GM12878 (cell line): ENCODE measurements around the gene MYT1. TPM values are rescaled to one million over a fixed set of nuclear protein-coding genes. Genes with fewer than 3 reads are reported as not detected.
A peak's percentile ranks its signal among the peaks of the same experiment; 100 is the strongest.

Experiments used
- ATAC-seq: fragments of 200-7000 bp; cut with Tn5 transposase; 3 replicates; pipeline ENCODE4 v1.9.1; 2020; ENCODE audit warnings: mild to moderate bottlenecking, moderate library complexity
- BruUV-seq: library from RNA; stranded (reverse); fragments of 400-500 nt; replicated peaks from 2 replicates; lab custom pipeline; 2021; lab: Mats Ljungman, UMichigan
- CTCF ChIA-PET: fragments of 300-600 bp; sonication (Branson Sonifier 250); formaldehyde crosslinking; extraction: SDS; loops from one replicate; lab custom pipeline; 2021; ENCODE audit warnings: inconsistent platforms; lab: Yijun Ruan, JAX
- POLR2A ChIA-PET: fragments of 350-600 bp; formaldehyde crosslinking; extraction: SDS; loops from one replicate; lab custom pipeline; 2021; ENCODE audit warnings: inconsistent platforms; lab: Charles Lee
- RAD21 ChIA-PET: fragments of 300-600 bp; sonication (Branson Sonifier 250); formaldehyde crosslinking; loops from one replicate; lab custom pipeline; 2023; ENCODE audit warnings: antibody characterized with exemption; ENCODE audit not compliant: unreplicated experiment; lab: Charles Lee
- SMC1A ChIA-PET: fragments of 300-600 bp; sonication (Branson Sonifier 250); formaldehyde crosslinking; loops from one replicate; lab custom pipeline; 2023; ENCODE audit not compliant: unreplicated experiment, uncharacterized antibody; lab: Charles Lee
- DNase-seq: peaks from one replicate; pipeline ENCODE4 v3.0.0-alpha.2; 2011; ENCODE audit warnings: low read depth, low spot score
- FAIRE-seq: peaks from 3 replicates; lab custom pipeline; 2011; peaks lifted over from hg19 to GRCh38; lab: Jason Lieb, UNC
- H2AFZ ChIP-seq: 2 replicates; pipeline ENCODE4 v1.6.0; 2011; ENCODE audit warnings: low read depth, low read length, control low read depth; ENCODE audit not compliant: control insufficient read depth
- H3K27ac ChIP-seq: 2 replicates; pipeline ENCODE4 v1.5.1; 2011; ENCODE audit warnings: control low read depth; ENCODE audit not compliant: control insufficient read depth, insufficient read depth
- H3K27me3 ChIP-seq, 2 experiments: replicated peaks in 1 of 2; 2 replicates each; pipeline versions ENCODE4 v1.6.0 to v1.6.1; 2011; ENCODE audit warnings: low read length in 1 of 2; ENCODE audit not compliant: control insufficient read depth in 2 of 2, insufficient read depth in 2 of 2
- H3K36me3 ChIP-seq, 2 experiments: 2 replicates each; pipeline ENCODE4 v1.5.1; 2011; ENCODE audit warnings: low read length in 1 of 2; ENCODE audit not compliant: control insufficient read depth in 2 of 2, insufficient read depth in 2 of 2
- H3K4me1 ChIP-seq: 2 replicates; pipeline ENCODE4 v1.6.1; 2011; ENCODE audit warnings: mild to moderate bottlenecking, low read length, moderate library complexity, mixed read lengths; ENCODE audit not compliant: control insufficient read depth, insufficient read depth
- H3K4me2 ChIP-seq: 2 replicates; pipeline ENCODE4 v1.6.0; 2011; ENCODE audit warnings: control low read depth; ENCODE audit not compliant: control insufficient read depth, insufficient read depth
- H3K4me3 ChIP-seq: fragments of 200-600 bp; sonication (generic); 2 replicates; pipeline ENCODE4 v1.5.1; 2016
- H3K79me2 ChIP-seq: 2 replicates; pipeline ENCODE4 v1.6.0; 2011; ENCODE audit warnings: low read length; ENCODE audit not compliant: control insufficient read depth, insufficient read depth
- H3K9ac ChIP-seq: 2 replicates; pipeline ENCODE4 v1.8.0; 2011; ENCODE audit warnings: low read length, control low read depth, mixed read lengths; ENCODE audit not compliant: control insufficient read depth, insufficient read depth
- H3K9me3 ChIP-seq: replicated peaks from 3 replicates; pipeline ENCODE4 v1.5.1; 2011; ENCODE audit warnings: mild to moderate bottlenecking, low read length; ENCODE audit not compliant: control insufficient read depth, insufficient read depth
- H4K20me1 ChIP-seq: 2 replicates; pipeline ENCODE4 v1.6.0; 2011; ENCODE audit not compliant: control insufficient read depth, insufficient read depth
- MEF2B ChIP-seq: fragments of 450-650 bp; IDR thresholded peaks from 2 replicates; pipeline ENCODE4 v1.6.1; 2018; ENCODE audit warnings: mild to moderate bottlenecking, moderate library complexity; ENCODE audit not compliant: partially characterized antibody, poor library complexity, severe bottlenecking
- REST ChIP-seq: IDR thresholded peaks from 2 replicates; pipeline ENCODE4 v1.6.1; 2012; ENCODE audit warnings: mild to moderate bottlenecking, low read depth, low read length
- SREBF1 ChIP-seq: IDR thresholded peaks from 2 replicates; pipeline ENCODE4 v1.6.1; 2012; ENCODE audit warnings: mild to moderate bottlenecking, low read length
- ZSCAN29 ChIP-seq: fragments of 450-650 bp; IDR thresholded peaks from 2 replicates; pipeline ENCODE4 v1.6.1; 2017; ENCODE audit warnings: mild to moderate bottlenecking, moderate library complexity
- WGBS: methylation state at CpG from one replicate; pipeline ENCODE4 v1.1.6; 2016; ENCODE audit warnings: low lambda C conversion rate; ENCODE audit not compliant: insufficient replicate concordance, insufficient coverage; ENCODE audit errors: missing lambda C conversion rate; 5-methylcytosine and 5-hydroxymethylcytosine counted together
- in situ Hi-C: fragments of 300-500 bp; cut with MboI; formaldehyde crosslinking; loops from 9 replicates; pipeline ENCODE4 v1.14.3; 2018; ENCODE audit warnings: mixed read lengths
- intact Hi-C: fragments of 100-400 bp; cut with micrococcal nuclease; formaldehyde crosslinking; loops from one replicate; pipeline ENCODE4 v1.14.2; 2022; ENCODE audit not compliant: unreplicated experiment
- polyA plus RNA-seq, 11 experiments: library from polyadenylated mRNA; depleted of rRNA in 4 of 11; unstranded in 6 of 11; stranded (reverse) in 5 of 11; fragments of >200 nt; fragmentation: Nextera tagmentation in 4 of 11; fragmentation: Illumina TruSeq in 1 of 11; extraction: Ambion mirVana in 4 of 11; extraction: Trizol in 1 of 11; gene quantifications; 1 replicate in 1 of 11; 2 replicates in 10 of 11; pipeline versions ENCODE4 v1.2.1 to v1.2.3, GENCODE V29; 2011 to 2016; ENCODE audit warnings: inconsistent platforms in 2 of 11, missing spikeins in 2 of 11, low read depth in 1 of 11
- total RNA-seq, 4 experiments: library from RNA; depleted of rRNA in 3 of 4; stranded (reverse); fragments of >200 nt in 3 of 4; fragmentation: Illumina TruSeq in 1 of 4; extraction: Trizol in 1 of 4; gene quantifications; 2 replicates each; pipeline versions ENCODE4 v1.2.1 to v1.2.3, GENCODE V29; 2013 to 2021

MYT1 gene
- total and polyA plus RNA-seq, 10 of the 15 experiments (the other 5 are each of a cell fraction or from before 2014, with no cell fraction given), result 0.01 to 0.10 TPM; not detected in 8

GRCh38 chr20:64160526-64161355, 3.5 kb upstream of the MYT1 start:
- POLR2A ChIA-PET, result no interaction called here
- FAIRE-seq, result no peak

GRCh38 chr20:64161356-64162238, 2.7 kb upstream of the MYT1 start:
- peak; percentile 85 for ATAC-seq
- Histone ChIP-seq H3K27ac (no peak overlapping the region), H3K9ac (no peak overlapping the region), H2AFZ (no peak overlapping the region), H3K4me2 (no peak overlapping the region), H4K20me1 (no peaks in the 10 kb centered on the region; the same call in 1 of the 2 replicates), H3K79me2 (no peaks in the 10 kb centered on the region)
- in situ Hi-C loops, result no loop called here
- RAD21 ChIA-PET, result no interaction called here
- TF ChIP-seq REST, result peak; percentile 94
- TF ChIP-seq ZSCAN29, result no peak
- TF ChIP-seq, all 136 proteins: peak for 1
- no peak overlapping the region for H3K4me3 ChIP-seq
- ChIA-PET CTCF (no interaction called here), SMC1A (no interaction called here), POLR2A (no interaction called here)
- no peaks in the 10 kb centered on the region for H3K4me1 ChIP-seq
- 45% methylated on average over 33 of the region's 33 CpGs for WGBS
- intact Hi-C loops, result no loop called here
- DNase-seq (no peak), FAIRE-seq (no peak)
- peaks cover 2 to 10% of the 10 kb centered on the region in 2 experiments for H3K27me3 ChIP-seq
- BruUV-seq, result no TSS peak
- H3K36me3 ChIP-seq, result no peaks in the 10 kb centered on the region
- no peaks in the 10 kb centered on the region for H3K9me3 ChIP-seq

More at GRCh38 chr20:64160526-64161355, 3.5 kb upstream of the MYT1 start:
- Histone ChIP-seq H3K4me1 (no peaks in the 10 kb centered on the region), H3K4me2 (no peak overlapping the region), H3K4me3 (no peak overlapping the region), H3K27ac (no peak overlapping the region), H3K27me3 (peaks cover 2 to 10% of the 10 kb centered on the region in 2 experiments), H3K79me2 (no peaks in the 10 kb centered on the region), H4K20me1 (no peaks in the 10 kb centered on the region; the same call in 1 of the 2 replicates), H2AFZ (no peak overlapping the region), H3K9me3 (no peaks in the 10 kb centered on the region), H3K36me3 (no peaks in the 10 kb centered on the region), H3K9ac (no peak overlapping the region)
- ChIA-PET SMC1A (no interaction called here), CTCF (no interaction called here), RAD21 (no interaction called here)
- TF ChIP-seq SREBF1 (no peak), MEF2B (peak; percentile 26), ZSCAN29 (no peak)
- in situ Hi-C loops (no loop called here), intact Hi-C loops (no loop called here)
- DNase-seq (no peak), ATAC-seq (no peak)
- BruUV-seq, result no TSS peak
- 51% methylated on average over 32 of the region's 32 CpGs for WGBS
